Cardiac septum (tissue), 1 donor: Measurements from ENCODE around the gene MPL. TPM values are rescaled to one million over a fixed set of nuclear protein-coding genes. Genes with fewer than 3 reads are reported as not detected.

Source experiments
- DNase-seq: peaks from one replicate; pipeline ENCODE4 v3.0.0-alpha.2; 2020; ENCODE audit warnings: low spot score
- intact Hi-C: fragments of 100-400 bp; cut with DNase I; formaldehyde crosslinking; loops from one replicate; pipeline ENCODE4 v1.14.0; 2022
- total RNA-seq: library from RNA; stranded (reverse); fragmentation: NEBNext Ultra II Directional; extraction: Animal tissue kit (Norgen Biotek cat#: 25700); gene quantifications from one replicate; pipeline ENCODE4 v1.2.1, GENCODE V29; 2021
- donor health status: DM: no; HTN: no; CAD: no.

The MPL gene
- total RNA-seq, 1 donor from 2014 or later: 1.6 TPM

DNA sequence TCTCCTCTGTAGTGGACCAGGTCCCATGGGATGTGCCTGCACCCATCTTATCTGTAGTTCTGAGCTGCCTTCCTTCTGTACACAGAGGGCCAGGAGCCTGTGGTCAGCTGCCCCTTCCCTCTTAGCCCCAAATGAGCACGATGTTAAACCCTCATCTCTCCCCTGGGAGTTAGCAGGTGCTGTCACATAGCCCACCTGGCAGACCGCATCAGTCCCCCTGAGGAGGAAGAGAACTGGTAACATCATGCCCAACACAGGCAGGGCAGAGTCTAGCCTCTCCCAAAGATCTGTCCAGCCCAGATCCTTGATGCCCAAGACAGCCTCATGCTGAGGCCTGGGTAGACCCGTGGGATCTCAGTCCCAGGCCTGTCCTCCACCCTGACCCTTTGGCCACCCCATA, 32.2 kb upstream of the MPL start:
- no peak for DNase-seq
- intact Hi-C loops: no loop called here

DNA sequence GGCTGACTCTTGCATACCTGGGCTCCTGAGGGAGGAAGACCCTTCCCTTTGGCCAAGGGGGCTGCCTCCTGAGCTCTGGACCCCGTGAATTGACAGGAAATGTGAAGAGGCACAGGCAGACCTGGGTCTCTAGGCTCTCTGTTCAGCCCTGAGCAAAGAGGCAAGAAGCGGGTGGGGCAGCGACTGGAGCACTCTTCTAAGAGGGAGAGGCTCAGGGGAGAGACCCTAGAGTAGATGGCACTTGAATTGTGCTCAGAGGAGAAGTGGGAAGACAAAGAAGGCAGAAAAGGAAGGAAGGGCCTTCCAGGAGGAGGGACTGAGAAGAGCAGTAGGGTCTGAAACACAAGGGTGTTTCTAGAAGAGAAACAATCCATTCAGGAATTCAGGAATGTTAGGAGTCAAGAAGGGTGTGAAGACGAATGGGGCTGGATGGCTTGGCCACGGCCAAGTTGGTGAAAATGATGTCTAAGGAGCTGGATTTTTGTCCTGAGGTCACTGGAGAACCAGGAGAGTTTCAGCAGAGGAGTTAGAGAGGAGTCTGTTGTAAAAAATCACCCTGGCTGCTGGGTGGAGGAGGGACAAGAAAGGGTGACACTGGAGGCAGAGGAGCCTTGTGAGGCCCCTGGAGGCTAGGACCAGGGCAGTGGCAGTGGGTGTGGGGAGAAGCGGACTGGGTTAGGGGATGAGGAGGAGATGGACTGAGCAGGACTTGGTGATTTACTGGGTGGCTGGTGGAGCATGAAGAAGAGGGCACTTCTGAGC, 31.5 kb upstream of the MPL start:
- intact Hi-C loops: no loop called here
- DNase-seq: no peak

DNA sequence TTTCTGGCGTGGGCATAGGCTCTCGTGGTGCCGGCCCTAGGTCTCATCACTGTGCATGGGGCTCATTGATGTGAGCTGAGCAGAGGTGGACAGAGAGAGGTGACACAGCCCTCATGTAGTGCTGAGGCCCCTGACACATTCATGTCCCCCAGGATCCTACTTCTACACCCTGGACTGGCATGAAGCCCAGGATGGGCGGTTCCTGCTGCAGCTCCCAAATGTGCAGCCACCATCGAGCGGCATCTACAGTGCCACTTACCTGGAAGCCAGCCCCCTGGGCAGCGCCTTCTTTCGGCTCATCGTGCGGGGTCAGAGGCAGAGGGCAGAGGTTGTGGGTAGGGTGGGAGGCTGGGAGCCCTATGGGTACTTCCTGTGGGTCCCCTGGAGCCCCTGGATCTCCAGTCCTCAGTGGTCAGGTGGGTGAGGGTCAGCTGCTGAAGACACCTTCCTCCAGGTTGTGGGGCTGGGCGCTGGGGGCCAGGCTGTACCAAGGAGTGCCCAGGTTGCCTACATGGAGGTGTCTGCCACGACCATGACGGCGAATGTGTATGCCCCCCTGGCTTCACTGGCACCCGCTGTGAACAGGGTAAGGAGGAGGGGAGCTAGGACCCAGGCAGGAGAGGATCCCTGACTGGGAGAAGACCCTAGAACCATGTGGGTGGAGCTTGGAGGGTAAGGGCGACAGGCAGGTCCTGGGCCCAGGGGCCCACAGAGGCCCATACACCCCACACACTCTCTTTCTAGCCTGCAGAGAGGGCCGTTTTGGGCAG, 30.7 kb upstream of the MPL start:
- no peak for DNase-seq
- intact Hi-C loops: no loop called here

DNA sequence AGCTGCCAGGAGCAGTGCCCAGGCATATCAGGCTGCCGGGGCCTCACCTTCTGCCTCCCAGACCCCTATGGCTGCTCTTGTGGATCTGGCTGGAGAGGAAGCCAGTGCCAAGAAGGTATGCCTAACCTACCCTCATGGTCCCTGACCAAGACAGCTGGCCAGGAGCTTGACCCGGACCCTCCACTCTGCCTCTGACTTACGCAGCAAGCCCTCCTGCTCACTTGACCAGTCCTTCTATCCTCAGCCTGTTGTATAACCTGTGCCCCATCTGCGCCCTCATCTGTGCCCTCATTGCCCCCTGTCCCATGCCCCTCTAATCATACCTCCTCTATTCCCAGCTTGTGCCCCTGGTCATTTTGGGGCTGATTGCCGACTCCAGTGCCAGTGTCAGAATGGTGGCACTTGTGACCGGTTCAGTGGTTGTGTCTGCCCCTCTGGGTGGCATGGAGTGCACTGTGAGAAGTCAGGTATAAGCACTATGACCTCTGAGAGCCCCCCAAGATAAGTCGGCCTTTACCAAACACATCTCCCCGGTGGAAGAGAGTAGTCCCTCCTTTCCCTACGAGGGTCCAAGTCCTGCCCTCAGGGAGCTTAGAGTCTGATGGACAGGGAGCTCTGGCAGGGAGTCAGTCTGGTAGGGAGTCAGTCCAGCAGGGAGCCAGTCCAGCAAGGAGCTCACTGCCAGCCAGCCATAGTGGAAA, 30.0 kb upstream of the MPL start:
- intact Hi-C loops: no loop called here
- DNase-seq: no peak

DNA sequence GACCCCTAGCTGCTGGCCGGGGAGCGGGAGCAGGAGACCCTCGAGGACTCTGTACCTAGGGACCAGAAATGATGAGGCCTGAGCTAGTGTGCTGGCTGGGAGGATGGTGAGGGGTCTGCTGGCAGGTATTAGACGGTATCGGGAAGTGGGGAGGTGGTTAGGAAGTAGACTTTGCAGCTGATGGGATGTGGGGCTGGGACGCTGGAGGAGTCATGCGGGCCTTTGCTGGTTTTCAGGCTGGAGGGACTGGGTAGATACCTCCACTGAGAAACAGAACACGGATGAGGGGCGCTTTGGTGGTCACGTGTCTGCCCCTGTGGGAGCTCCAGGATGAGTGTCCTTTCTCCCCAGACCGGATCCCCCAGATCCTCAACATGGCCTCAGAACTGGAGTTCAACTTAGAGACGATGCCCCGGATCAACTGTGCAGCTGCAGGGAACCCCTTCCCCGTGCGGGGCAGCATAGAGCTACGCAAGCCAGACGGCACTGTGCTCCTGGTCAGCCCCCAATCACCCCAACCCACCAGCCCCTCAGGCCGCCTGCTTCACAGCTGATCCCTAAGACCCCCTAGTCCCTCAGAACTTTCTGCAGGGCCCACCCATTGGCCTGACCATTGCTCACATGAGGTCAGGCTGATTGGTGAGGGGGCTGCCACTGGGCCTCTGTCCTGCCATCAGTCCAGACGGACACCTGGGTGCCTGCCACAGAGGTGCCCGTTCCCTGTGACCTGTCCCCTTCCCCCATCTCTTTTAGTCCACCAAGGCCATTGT, 28.8 kb upstream of the MPL start:
- intact Hi-C loops: no loop called here
- no peak for DNase-seq

DNA sequence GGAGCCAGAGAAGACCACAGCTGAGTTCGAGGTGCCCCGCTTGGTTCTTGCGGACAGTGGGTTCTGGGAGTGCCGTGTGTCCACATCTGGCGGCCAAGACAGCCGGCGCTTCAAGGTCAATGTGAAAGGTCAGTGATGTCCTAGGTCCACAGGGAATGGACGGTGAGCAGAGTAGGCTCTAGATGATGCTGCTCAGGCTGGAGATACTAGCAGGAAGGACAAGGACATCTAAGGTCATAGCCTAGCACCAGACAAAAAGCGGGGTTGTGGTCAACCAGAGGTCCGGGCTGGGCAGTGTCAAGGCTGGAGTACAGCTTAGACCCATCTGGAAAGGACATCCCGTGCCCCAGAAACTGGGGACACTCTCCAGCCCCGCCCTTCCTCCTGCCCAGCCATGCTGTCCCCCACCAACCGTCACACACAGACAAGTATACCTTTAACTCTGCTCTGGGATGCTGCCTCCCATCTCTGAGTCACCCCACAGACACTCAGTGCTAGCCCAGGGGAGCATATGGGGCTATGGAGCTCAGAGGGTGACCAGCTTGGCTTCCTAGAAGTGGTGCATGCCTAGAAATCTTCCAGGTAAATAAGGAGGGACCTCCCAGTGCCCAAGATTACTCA, 28.1 kb upstream of the MPL start:
- intact Hi-C loops: no loop called here
- DNase-seq: no peak

DNA sequence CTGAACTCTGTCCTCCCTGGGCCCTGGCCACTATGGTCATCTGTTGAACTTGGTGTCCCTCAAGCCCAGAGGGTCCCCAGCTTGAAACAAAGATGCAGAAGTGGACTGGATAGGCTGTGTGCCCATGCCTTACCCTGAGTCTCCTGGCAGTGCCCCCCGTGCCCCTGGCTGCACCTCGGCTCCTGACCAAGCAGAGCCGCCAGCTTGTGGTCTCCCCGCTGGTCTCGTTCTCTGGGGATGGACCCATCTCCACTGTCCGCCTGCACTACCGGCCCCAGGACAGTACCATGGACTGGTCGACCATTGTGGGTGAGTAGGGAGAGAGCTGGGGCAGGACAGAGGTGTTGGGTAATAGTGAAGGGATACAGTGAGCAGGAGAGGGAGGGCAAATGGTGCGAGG, 26.1 kb upstream of the MPL start:
- intact Hi-C loops: no loop called here
- DNase-seq: no peak

DNA sequence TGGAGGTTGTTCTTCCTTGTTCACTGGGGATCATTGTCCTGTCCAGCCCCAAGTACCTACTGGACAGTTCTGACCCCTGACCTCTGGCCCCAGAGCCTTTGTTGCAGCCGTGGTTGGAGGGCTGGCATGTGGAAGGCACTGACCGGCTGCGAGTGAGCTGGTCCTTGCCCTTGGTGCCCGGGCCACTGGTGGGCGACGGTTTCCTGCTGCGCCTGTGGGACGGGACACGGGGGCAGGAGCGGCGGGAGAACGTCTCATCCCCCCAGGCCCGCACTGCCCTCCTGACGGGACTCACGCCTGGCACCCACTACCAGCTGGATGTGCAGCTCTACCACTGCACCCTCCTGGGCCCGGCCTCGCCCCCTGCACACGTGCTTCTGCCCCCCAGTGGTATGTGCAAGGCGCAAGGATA, 25.4 kb upstream of the MPL start:
- no peak for DNase-seq
- intact Hi-C loops: no loop called here

DNA sequence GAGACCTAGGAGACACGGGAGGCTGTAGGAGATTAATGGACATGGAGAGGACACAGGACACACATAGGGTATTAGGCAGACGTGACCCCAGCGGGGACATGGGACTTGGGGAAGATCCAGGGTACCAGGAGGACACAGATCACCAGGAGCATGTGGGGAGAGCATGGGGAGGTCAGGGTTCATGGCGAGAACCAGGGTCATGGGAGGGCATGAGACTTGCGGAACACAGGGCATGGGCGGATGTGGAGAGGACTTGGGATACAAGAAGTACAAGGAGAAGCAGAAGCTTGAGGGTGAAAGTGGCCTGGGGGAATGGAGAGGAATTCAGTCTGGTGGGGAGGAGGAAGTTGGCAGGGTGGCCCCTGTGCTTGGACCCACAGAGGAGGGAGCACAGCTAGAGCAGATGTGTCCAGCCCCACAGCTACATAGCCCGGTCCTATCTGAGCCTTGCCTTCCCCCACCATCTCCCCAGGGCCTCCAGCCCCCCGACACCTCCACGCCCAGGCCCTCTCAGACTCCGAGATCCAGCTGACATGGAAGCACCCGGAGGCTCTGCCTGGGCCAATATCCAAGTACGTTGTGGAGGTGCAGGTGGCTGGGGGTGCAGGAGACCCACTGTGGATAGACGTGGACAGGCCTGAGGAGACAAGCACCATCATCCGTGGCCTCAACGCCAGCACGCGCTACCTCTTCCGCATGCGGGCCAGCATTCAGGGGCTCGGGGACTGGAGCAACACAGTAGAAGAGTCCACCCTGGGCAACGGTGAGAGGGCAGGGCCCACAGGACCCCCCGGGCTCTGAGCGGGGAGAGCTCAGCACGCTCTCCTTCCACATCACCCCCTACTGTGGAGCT, 24.7 kb upstream of the MPL start:
- no peak for DNase-seq
- intact Hi-C loops: no loop called here

DNA sequence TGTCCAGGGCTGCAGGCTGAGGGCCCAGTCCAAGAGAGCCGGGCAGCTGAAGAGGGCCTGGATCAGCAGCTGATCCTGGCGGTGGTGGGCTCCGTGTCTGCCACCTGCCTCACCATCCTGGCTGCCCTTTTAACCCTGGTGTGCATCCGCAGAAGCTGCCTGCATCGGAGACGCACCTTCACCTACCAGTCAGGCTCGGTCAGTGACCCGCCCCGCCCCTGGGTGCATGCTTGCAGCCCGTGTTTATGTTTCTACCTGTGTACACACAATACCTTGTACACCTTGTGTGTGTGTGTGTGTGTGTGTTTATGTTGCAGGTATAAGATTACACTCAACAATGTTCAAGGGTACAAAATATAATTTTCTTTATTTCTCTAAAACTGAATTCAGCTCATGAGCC, 23.8 kb upstream of the MPL start:
- intact Hi-C loops: no loop called here
- DNase-seq: no peak

DNA sequence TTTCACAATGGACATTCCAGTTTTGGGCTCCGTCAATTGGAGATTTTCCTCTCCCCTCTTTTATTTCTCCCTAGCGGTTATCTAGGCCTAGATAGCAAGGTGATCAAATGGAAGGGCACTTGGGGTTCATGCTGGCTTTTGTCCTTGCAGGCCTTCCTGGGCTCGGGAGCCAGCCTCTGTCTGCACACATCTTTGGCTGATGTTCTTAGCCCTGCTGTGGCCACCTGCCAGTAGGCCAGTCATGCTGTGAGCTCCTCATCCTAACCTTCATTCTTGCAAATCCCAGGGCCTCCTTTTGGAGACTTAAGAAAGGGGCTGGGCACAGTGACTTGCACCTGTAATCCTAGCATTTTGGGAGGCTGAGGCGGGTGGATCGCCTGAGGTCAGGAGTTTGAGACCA, 23.4 kb upstream of the MPL start:
- intact Hi-C loops: no loop called here
- no peak for DNase-seq

DNA sequence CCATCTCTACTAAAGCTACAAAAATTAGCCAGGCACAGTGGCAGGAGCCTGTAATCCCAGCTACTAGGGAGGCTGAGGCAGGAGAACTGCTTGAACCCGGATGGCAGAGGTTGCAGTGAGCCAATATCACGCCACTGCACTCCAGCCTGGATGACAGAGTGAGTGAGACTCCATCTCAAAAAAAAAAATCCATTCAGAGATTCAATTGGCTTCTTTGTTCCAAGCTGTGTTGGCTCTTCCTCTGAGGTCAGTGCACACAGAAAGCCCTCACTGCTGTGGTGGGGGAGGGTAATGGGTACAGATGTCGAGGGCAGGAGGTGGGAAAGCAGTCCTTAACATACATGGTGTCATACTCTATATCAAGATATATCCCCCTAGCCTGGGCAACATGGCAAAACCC, 22.1 kb upstream of the MPL start:
- no peak for DNase-seq
- intact Hi-C loops: no loop called here

DNA sequence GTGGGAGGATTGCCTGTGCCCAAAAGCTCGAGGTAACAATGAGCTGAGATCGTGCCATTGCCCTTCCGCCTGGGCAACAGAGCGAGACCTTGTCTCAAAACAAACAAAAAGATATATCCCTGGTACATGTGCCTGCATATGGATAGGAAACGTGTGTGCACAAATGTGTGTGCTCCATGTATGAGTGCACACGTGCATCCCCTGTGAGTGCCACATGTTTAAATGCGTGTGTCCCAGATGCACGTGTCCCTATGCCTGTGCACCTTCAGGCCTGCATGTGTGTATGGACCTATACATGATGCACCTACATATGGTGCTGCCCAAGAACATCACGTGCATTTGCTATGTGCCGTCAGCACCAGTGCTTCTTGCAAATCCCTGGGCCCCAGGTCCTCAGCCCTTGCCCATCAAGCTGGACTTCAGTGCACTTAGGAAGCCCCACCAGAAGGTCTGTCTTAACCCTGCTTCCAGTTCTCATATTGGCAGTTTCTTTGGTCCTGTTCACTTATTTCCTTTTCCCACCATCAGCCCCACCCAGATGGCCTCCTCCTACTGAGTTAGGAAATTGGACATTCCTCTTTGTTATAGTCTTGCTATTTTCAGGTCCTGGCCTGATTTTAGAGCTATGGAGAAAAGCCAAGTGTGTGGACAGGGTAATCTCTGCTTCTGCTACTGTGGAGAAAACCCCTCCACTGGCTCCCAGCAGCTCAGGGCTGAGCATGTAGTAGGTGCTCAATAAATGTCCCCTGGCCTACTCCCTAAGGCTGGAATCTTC, 21.5 kb upstream of the MPL start:
- peak; percentile 49 for DNase-seq
- intact Hi-C loops: no loop called here

DNA sequence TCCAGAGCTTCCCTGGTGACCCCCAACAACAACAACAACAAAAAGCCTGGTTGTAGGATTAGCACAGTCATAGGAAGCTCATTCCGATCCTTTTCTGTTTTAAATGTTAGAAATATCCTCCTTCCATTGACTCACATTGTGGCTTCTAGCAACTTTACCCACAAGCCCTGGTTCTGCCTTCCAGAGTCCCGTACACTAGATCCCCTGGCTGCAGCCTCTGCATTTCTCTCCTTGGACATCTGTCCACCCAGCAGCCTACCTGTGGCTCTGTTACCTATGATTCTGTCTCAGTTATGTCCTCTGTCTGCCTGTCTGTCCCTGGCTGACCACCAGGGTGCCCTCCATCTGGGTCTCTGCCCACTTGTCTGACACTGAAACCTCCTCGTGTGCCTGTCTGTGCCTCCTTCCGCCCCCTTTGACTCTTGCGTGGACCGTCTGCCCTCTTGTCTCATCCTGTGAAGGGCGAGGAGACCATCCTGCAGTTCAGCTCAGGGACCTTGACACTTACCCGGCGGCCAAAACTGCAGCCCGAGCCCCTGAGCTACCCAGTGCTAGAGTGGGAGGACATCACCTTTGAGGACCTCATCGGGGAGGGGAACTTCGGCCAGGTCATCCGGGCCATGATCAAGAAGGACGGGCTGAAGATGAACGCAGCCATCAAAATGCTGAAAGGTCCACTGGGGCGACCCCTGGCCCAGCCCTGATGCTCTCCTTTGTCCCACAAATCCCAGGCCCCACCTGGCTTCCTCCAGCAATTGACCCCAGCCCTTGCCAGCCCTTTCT, 20.7 kb upstream of the MPL start:
- intact Hi-C loops: no loop called here
- DNase-seq: peak; percentile 36

DNA sequence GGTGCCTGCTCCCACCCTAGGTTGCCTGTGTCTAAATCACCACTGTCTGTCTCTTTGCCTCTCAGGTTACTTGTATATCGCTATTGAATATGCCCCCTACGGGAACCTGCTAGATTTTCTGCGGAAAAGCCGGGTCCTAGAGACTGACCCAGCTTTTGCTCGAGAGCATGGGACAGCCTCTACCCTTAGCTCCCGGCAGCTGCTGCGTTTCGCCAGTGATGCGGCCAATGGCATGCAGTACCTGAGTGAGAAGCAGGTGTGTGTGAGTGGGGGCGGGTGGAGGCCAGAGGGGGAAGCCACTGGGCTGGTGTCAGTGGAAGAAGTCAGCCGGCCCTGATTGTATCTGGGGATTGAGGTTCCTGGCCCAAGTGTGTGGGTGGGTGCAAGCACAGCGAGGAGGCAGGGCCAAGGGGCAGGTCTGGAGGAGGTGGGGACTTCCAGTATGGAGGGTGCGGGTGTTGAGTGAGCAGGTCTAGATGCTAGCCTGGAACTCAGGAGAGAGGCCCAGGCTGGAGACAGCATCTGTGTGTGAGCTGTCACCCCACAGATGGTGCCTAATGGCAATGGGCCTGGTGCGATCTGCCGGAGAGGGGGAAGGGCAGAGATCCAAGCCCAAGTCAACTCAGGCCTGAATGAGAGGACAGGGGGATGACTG, 19.7 kb upstream of the MPL start:
- intact Hi-C loops: no loop called here
- DNase-seq: peak; percentile 67

DNA sequence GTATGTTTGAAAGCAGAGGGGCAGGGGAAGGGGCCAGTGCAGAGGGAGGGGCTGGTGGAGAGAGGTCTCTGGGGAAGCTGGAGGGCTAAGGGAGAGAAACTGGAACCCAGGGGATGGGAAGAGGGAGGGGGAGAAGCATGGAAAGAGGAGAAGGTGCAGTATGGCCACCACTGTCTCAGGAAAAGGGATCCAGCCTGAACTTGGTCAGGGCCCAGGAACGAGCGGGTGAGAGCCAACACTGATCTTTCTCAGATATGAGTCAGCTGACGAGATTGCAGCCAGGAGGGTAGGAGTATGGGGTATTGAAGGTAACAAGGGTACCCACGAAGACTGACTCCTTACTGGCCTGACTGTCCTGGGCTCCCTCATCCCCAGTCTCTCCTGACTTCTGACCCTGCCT, 18.8 kb upstream of the MPL start:
- intact Hi-C loops: no loop called here
- DNase-seq: peak; percentile 66

DNA sequence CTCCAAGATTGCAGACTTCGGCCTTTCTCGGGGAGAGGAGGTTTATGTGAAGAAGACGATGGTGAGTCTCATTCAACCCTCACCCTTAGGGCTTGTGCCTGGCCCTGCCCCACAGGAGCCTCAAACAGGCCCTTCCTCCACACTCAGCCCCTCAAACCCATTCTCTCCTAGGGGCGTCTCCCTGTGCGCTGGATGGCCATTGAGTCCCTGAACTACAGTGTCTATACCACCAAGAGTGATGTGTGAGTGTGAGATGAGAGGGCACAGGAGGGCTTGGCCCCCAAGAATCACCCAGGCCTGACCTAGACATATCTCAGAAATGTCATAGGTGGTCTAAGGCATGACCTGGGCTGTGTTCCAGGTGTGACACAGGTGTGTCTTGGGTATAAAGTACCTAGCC, 18.3 kb upstream of the MPL start:
- intact Hi-C loops: no loop called here
- no peak for DNase-seq
